Astrocyte (in vitro differentiated cells and primary cell): Measurements from ENCODE around the gene MIPOL1. TPM values are rescaled to one million over a fixed set of nuclear protein-coding genes. Genes with fewer than 3 reads are reported as not detected.
A peak's percentile ranks its signal among the peaks of the same experiment; 100 is the strongest.

ENCODE experiments used
- DNase-seq: peaks from one replicate; pipeline ENCODE4 v3.0.0-alpha.2; 2010; ENCODE audit warnings: low read depth
- FAIRE-seq: peaks from 2 replicates; lab custom pipeline; 2011; peaks lifted over from hg19 to GRCh38; lab: Jason Lieb, UNC
- H2AFZ ChIP-seq: 2 replicates; pipeline ENCODE4 v1.6.0; 2012; ENCODE audit warnings: low read depth, low read length, inconsistent platforms
- H3K27ac ChIP-seq: 2 replicates; pipeline ENCODE4 v1.5.1; 2011; ENCODE audit warnings: low read depth, low read length, inconsistent platforms
- H3K27me3 ChIP-seq: 2 replicates; pipeline ENCODE4 v1.6.0; 2011; ENCODE audit warnings: low read length, inconsistent platforms; ENCODE audit not compliant: insufficient read depth
- H3K36me3 ChIP-seq: 2 replicates; pipeline ENCODE4 v1.5.1; 2011; ENCODE audit warnings: low read length, inconsistent platforms; ENCODE audit not compliant: insufficient read depth
- H3K4me1 ChIP-seq: 2 replicates; pipeline ENCODE4 v1.5.1; 2011; ENCODE audit warnings: low read length, inconsistent platforms; ENCODE audit not compliant: insufficient read depth
- H3K4me2 ChIP-seq: 2 replicates; pipeline ENCODE4 v1.6.0; 2012; ENCODE audit warnings: low read length, inconsistent platforms
- H3K4me3 ChIP-seq: 2 replicates; pipeline ENCODE4 v1.5.1; 2011; ENCODE audit warnings: low read depth, mild to moderate bottlenecking, low read length, inconsistent platforms; ENCODE audit not compliant: insufficient read depth
- H3K79me2 ChIP-seq: 2 replicates; pipeline ENCODE4 v1.6.0; 2012; ENCODE audit warnings: mild to moderate bottlenecking, low read length, inconsistent platforms; ENCODE audit not compliant: insufficient read depth
- H3K9ac ChIP-seq: 2 replicates; pipeline ENCODE4 v1.6.0; 2012; ENCODE audit warnings: mild to moderate bottlenecking, low read length, inconsistent platforms
- H3K9me3 ChIP-seq: 2 replicates; pipeline ENCODE4 v1.5.1; 2012; ENCODE audit warnings: low read depth, mild to moderate bottlenecking, low read length, inconsistent platforms; ENCODE audit not compliant: insufficient read depth
- H4K20me1 ChIP-seq: 2 replicates; pipeline ENCODE4 v1.6.0; 2012; ENCODE audit warnings: low read length, inconsistent platforms; ENCODE audit not compliant: insufficient read depth
- H3K27ac Mint-ChIP-seq: one replicate; pipeline ENCODE4 v1.8.0; 2021; ENCODE audit warnings: mild to moderate bottlenecking, mixed read lengths; ENCODE audit not compliant: unreplicated experiment
- H3K27me3 Mint-ChIP-seq: one replicate; pipeline ENCODE4 v1.8.0; 2021; ENCODE audit warnings: low read depth, mixed read lengths; ENCODE audit not compliant: unreplicated experiment
- H3K36me3 Mint-ChIP-seq: one replicate; pipeline ENCODE4 v1.8.0; 2021; ENCODE audit warnings: low read depth, mixed read lengths; ENCODE audit not compliant: unreplicated experiment
- H3K4me1 Mint-ChIP-seq: one replicate; pipeline ENCODE4 v1.8.0; 2021; ENCODE audit warnings: low read depth, mixed read lengths; ENCODE audit not compliant: unreplicated experiment
- H3K4me3 Mint-ChIP-seq: one replicate; pipeline ENCODE4 v1.8.0; 2021; ENCODE audit warnings: mild to moderate bottlenecking, moderate library complexity, mixed read lengths; ENCODE audit not compliant: unreplicated experiment
- H3K9me3 Mint-ChIP-seq: one replicate; pipeline ENCODE4 v1.8.0; 2021; ENCODE audit warnings: mild to moderate bottlenecking, mixed read lengths; ENCODE audit not compliant: unreplicated experiment
- EZH2 ChIP-seq: IDR thresholded peaks from 2 replicates; pipeline ENCODE4 v1.6.1; 2012; ENCODE audit warnings: mild to moderate bottlenecking, low read length, inconsistent platforms; ENCODE audit not compliant: insufficient read depth
- total RNA-seq: library from RNA; stranded (reverse); gene quantifications from 2 replicates; pipeline ENCODE4 v1.2.1, GENCODE V29; 2021
- TF ChIP-seq, protein P1 (sequence below): IDR thresholded peaks from 2 replicates; pipeline ENCODE4 v1.5.1; 2011; ENCODE audit warnings: low read depth, mild to moderate bottlenecking, inconsistent platforms, low read length, moderate library complexity; ENCODE audit not compliant: insufficient read depth

Gene MIPOL1
- total RNA-seq, 1 donor from 2014 or later, result 15.7 TPM

GRCh38 chr14:37565550-37565949, 367.8 kb downstream of the MIPOL1 start:
- no peak for FAIRE-seq
- H3K27ac Mint-ChIP-seq, result no peak overlapping the region

DNA sequence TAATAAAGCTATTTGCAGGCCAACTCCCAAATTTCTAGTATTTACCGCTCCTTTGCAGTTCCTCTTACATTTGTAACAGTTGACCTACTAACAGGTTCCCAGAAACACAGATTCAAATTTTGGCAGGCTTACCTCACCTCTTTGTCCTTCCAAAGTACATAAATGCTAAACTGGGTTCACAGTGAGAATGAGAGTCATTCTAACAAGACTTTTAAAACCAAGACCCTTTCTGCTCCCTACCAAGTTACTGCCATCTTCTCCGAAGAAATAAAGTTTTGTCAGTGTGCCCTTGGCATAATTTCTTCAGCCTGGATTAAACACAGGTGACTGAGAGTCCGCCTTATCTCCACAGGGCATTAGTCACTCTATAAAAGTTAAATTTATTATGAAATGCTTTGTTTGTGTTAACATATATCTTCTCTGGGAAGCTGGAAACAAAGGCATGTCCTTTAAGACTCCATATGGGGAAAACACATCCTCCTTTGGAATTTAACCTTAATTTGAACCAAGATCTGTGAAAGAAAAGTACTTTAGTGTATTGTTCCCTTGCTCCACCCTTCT, 369.2 kb downstream of the MIPOL1 start:
- TF ChIP-seq, protein P1, sequence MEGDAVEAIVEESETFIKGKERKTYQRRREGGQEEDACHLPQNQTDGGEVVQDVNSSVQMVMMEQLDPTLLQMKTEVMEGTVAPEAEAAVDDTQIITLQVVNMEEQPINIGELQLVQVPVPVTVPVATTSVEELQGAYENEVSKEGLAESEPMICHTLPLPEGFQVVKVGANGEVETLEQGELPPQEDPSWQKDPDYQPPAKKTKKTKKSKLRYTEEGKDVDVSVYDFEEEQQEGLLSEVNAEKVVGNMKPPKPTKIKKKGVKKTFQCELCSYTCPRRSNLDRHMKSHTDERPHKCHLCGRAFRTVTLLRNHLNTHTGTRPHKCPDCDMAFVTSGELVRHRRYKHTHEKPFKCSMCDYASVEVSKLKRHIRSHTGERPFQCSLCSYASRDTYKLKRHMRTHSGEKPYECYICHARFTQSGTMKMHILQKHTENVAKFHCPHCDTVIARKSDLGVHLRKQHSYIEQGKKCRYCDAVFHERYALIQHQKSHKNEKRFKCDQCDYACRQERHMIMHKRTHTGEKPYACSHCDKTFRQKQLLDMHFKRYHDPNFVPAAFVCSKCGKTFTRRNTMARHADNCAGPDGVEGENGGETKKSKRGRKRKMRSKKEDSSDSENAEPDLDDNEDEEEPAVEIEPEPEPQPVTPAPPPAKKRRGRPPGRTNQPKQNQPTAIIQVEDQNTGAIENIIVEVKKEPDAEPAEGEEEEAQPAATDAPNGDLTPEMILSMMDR, result no peak
- no peak for TF ChIP-seq EZH2
- Histone ChIP-seq H2AFZ (no peak overlapping the region), H3K9me3 (no peaks in the 10 kb centered on the region), H3K27me3 (no peaks in the 10 kb centered on the region), H3K36me3 (no peaks in the 10 kb centered on the region), H3K4me2 (no peak overlapping the region), H3K27ac (no peak overlapping the region), H3K79me2 (no peaks in the 10 kb centered on the region), H3K9ac (no peak overlapping the region), H3K4me1 (no peaks in the 10 kb centered on the region), H3K4me3 (no peak overlapping the region), H4K20me1 (no peaks in the 10 kb centered on the region)
- DNase-seq (peak; percentile 30), FAIRE-seq (no peak)
- Mint-ChIP-seq H3K27me3 (no peaks in the 10 kb centered on the region), H3K4me1 (no peaks in the 10 kb centered on the region), H3K4me3 (no peak overlapping the region), H3K36me3 (no peaks in the 10 kb centered on the region), H3K27ac (no peak overlapping the region), H3K9me3 (no peaks in the 10 kb centered on the region)

More at GRCh38 chr14:37565550-37565949, 367.8 kb downstream of the MIPOL1 start:
- no peaks in the 10 kb centered on the region for H3K4me1 Mint-ChIP-seq
- H3K27ac ChIP-seq, result no peak overlapping the region
- H2AFZ ChIP-seq, result no peak overlapping the region
- no peaks in the 10 kb centered on the region for H3K9me3 Mint-ChIP-seq
- H3K79me2 ChIP-seq, result no peaks in the 10 kb centered on the region
- no peaks in the 10 kb centered on the region for H3K36me3 Mint-ChIP-seq
- no peaks in the 10 kb centered on the region for H3K36me3 ChIP-seq
- H4K20me1 ChIP-seq, result no peaks in the 10 kb centered on the region
- H3K4me3 Mint-ChIP-seq, result no peak overlapping the region
- no peaks in the 10 kb centered on the region for H3K9me3 ChIP-seq
- no peak overlapping the region for H3K9ac ChIP-seq
- no peaks in the 10 kb centered on the region for H3K27me3 Mint-ChIP-seq
- no peaks in the 10 kb centered on the region for H3K4me1 ChIP-seq
- no peak overlapping the region for H3K4me3 ChIP-seq
- no peaks in the 10 kb centered on the region for H3K27me3 ChIP-seq
- DNase-seq, result no peak
- no peak overlapping the region for H3K4me2 ChIP-seq
- no peak for TF ChIP-seq EZH2
- TF ChIP-seq, protein P1, result no peak

- Histone ChIP-seq H3K79me2 (no peaks in the 10 kb centered on the region), H3K4me3 (no peak overlapping the region), H3K9ac (no peak overlapping the region), H3K27me3 (no peaks in the 10 kb centered on the region), H3K9me3 (no peaks in the 10 kb centered on the region), H3K4me2 (no peak overlapping the region), H2AFZ (no peak overlapping the region), H4K20me1 (no peaks in the 10 kb centered on the region), H3K27ac (no peak overlapping the region), H3K4me1 (no peaks in the 10 kb centered on the region), H3K36me3 (no peaks in the 10 kb centered on the region)
- H3K27ac Mint-ChIP-seq, result no peak overlapping the region
- H3K27me3 Mint-ChIP-seq, result peaks cover 1% of the 10 kb centered on the region
- FAIRE-seq (no peak), DNase-seq (no peak)
- H3K4me1 Mint-ChIP-seq, result no peaks in the 10 kb centered on the region
- TF ChIP-seq, protein P1, result no peak
- no peak for TF ChIP-seq EZH2
- no peaks in the 10 kb centered on the region for H3K36me3 Mint-ChIP-seq
- no peaks in the 10 kb centered on the region for H3K9me3 Mint-ChIP-seq
- H3K4me3 Mint-ChIP-seq, result no peak overlapping the region
Observed at GRCh38 chr14:37569729-37570128, 372.0 kb downstream of the MIPOL1 start.
